HAP-1 (cell line): ENCODE measurements around the gene CFP.

Source experiments
- DNase-seq, 2 experiments: peaks; one replicate each; pipeline ENCODE4 v3.0.0-alpha.2; 2016 to 2020; ENCODE audit warnings: low spot score in 2 of 2
- H3K27me3 ChIP-seq: fragments of 250-450 bp; sonication (Bioruptor Pico); 2 replicates; pipeline ENCODE4 v1.5.1; 2020; ENCODE audit warnings: low read depth, mild to moderate bottlenecking, moderate library complexity
- H3K36me3 ChIP-seq: fragments of 250-450 bp; sonication (Bioruptor Pico); replicated peaks from 2 replicates; pipeline ENCODE4 v1.5.1; 2020; ENCODE audit warnings: mild to moderate bottlenecking
- H3K4me1 ChIP-seq: fragments of 250-450 bp; sonication (Bioruptor Pico); 2 replicates; pipeline ENCODE4 v1.5.1; 2020; ENCODE audit warnings: mild to moderate bottlenecking
- H3K4me3 ChIP-seq: fragments of 250-450 bp; sonication (Bioruptor Pico); 2 replicates; pipeline ENCODE4 v1.5.1; 2020; ENCODE audit warnings: mild to moderate bottlenecking, moderate library complexity
- H3K9me3 ChIP-seq: fragments of 250-450 bp; sonication (Bioruptor Pico); 2 replicates; pipeline ENCODE4 v1.5.1; 2020; ENCODE audit warnings: mild to moderate bottlenecking, moderate library complexity
- in situ Hi-C: fragments of 300-500 bp; cut with MboI; formaldehyde crosslinking; loops from 3 replicates; pipeline ENCODE4 v1.14.3; 2020; ENCODE audit warnings: low sequenced_read_pairs, inconsistent platforms, mixed read lengths

Gene CFP

GRCh38 chrX:47649781-47650163 is 20.0 kb upstream of the CFP start:
- Histone ChIP-seq H3K4me3 (peak overlapping the region; percentile 96), H3K4me1 (peaks cover 10% of the 10 kb centered on the region), H3K36me3 (peaks cover 29% of the 10 kb centered on the region), H3K9me3 (no peaks in the 10 kb centered on the region), H3K27me3 (no peaks in the 10 kb centered on the region)
- in situ Hi-C loops, result loop anchor here (5.0 to 10.0 kb wide), 2 partner anchors 87 to 435 kb away; partner anchors contain the start of genes ARAF and CDK16
- peak in 1 of 2 experiments; percentile 34 for DNase-seq

GRCh38 chrX:47649271-47649670 is 19.5 kb upstream of the CFP start:
- in situ Hi-C loops, result loop anchor here (5.0 kb wide), 1 partner anchor 87 kb away; the partner anchor contains the start of gene ARAF
- Histone ChIP-seq H3K9me3 (no peaks in the 10 kb centered on the region), H3K27me3 (no peaks in the 10 kb centered on the region), H3K4me1 (peaks cover 10% of the 10 kb centered on the region), H3K4me3 (peak overlapping the region; percentile 96), H3K36me3 (peaks cover 29% of the 10 kb centered on the region)
- no peak for DNase-seq

- H3K9me3 ChIP-seq, result no peaks in the 10 kb centered on the region
- H3K4me3 ChIP-seq, result no peak overlapping the region
- peaks cover 10% of the 10 kb centered on the region for H3K4me1 ChIP-seq
- no peak for DNase-seq
- H3K27me3 ChIP-seq, result no peaks in the 10 kb centered on the region
- in situ Hi-C loops, result loop anchor here (5.0 kb wide), 1 partner anchor 86 kb away; the partner anchor contains the start of gene ARAF
- peaks cover 24% of the 10 kb centered on the region for H3K36me3 ChIP-seq
Observed at GRCh38 chrX:47648376-47648775, 18.6 kb upstream of the CFP start.

DNA sequence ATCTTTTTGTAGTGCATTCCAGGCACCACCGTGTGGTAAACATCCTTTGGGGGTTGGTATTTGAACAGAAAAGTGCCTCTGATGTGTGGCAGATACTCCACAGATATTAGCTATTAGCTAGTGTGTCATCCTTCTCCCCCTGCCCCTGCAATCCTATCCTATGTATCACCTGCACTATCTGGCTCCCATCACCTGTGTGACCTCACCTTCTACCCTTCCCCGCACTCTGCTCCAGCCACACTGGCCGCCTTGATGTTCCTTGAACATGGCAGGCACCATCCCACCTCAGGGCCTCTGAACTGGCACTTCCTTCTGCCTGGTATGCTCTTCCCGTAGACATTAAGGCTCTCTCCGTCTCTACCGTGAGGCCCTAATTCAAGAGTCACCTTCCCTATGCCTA is 16.9 kb upstream of the CFP start:
- H3K4me3 ChIP-seq, result no peak overlapping the region
- H3K36me3 ChIP-seq, result peaks cover 15% of the 10 kb centered on the region
- in situ Hi-C loops, result loop anchor here (5.0 kb wide), 1 partner anchor 84 kb away; the partner anchor contains the start of gene ARAF
- peaks cover 10% of the 10 kb centered on the region for H3K4me1 ChIP-seq
- H3K9me3 ChIP-seq, result no peaks in the 10 kb centered on the region
- no peaks in the 10 kb centered on the region for H3K27me3 ChIP-seq
- DNase-seq, result no peak

DNA sequence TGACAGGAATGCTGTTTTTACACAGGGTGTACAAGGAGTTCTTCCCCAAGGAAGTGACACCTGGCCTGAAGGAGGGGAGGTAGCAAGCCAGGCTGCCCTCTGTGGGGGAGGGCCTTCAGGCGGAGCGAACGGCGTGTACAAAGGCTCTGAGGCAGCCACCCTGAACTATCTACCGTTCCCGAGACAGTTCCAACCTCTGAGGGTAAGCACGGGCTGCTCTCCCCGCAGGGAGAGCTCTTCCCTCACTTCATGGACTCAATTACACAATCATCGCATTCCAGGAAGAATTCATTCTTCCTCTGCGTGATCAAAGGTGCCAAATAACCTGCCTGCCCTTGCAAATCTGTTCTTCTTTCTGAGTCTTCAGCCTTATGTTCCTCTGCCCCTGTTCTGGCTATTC is 15.8 kb upstream of the CFP start:
- H3K9me3 ChIP-seq, result no peaks in the 10 kb centered on the region
- peaks cover 22% of the 10 kb centered on the region for H3K36me3 ChIP-seq
- H3K27me3 ChIP-seq, result no peaks in the 10 kb centered on the region
- H3K4me3 ChIP-seq, result no peak overlapping the region
- H3K4me1 ChIP-seq, result peaks cover 4% of the 10 kb centered on the region
- DNase-seq, result no peak
- in situ Hi-C loops, result loop anchor here (5.0 kb wide), 1 partner anchor 83 kb away; the partner anchor contains the start of gene ARAF

GRCh38 chrX:47644557-47645091 is 14.9 kb upstream of the CFP start:
- in situ Hi-C loops, result loop anchor here (5.0 kb wide), 1 partner anchor 82 kb away; the partner anchor contains the start of gene ARAF
- no peaks in the 10 kb centered on the region for H3K27me3 ChIP-seq

GRCh38 chrX:47643926-47644325 is 14.2 kb upstream of the CFP start:
- no peak overlapping the region for H3K4me3 ChIP-seq
- DNase-seq, result no peak
- peaks cover 3% of the 10 kb centered on the region for H3K4me1 ChIP-seq
- H3K9me3 ChIP-seq, result no peaks in the 10 kb centered on the region
- H3K36me3 ChIP-seq, result peaks cover 37% of the 10 kb centered on the region
- in situ Hi-C loops, result no loop called here
- no peaks in the 10 kb centered on the region for H3K27me3 ChIP-seq

More at GRCh38 chrX:47644557-47645091, 14.9 kb upstream of the CFP start:
- Histone ChIP-seq H3K4me1 (peaks cover 4% of the 10 kb centered on the region), H3K9me3 (no peaks in the 10 kb centered on the region), H3K36me3 (peaks cover 31% of the 10 kb centered on the region), H3K4me3 (no peak overlapping the region)
- DNase-seq, result peak; percentile 20 to 49

DNA sequence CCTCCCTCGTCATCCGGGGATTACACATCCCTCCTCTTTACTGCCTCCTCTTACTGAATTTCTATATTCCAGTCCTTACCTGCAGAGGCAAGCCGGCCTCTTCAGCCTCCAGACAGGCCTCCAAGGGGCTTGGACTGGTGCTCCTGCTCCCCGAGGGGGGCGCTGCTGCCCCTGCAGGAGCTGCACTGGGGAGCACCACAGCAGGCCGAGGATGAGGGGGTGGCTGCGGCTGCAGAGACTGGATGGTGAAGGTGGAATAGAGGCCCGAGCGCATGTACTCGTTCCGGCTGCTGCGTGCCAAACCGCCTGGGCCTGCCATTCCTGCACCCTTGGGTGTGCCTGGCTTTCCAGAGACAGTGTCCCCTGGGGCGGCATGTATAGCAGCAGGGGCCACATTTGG is 9.1 kb upstream of the CFP start:
- Histone ChIP-seq H3K27me3 (no peaks in the 10 kb centered on the region), H3K4me1 (no peaks in the 10 kb centered on the region), H3K4me3 (no peak overlapping the region), H3K9me3 (no peaks in the 10 kb centered on the region), H3K36me3 (peaks cover 72% of the 10 kb centered on the region)
- DNase-seq, result no peak
- in situ Hi-C loops, result no loop called here

GRCh38 chrX:47637546-47638195 is 7.9 kb upstream of the CFP start:
- H3K4me3 ChIP-seq, result no peak overlapping the region
- no peak for DNase-seq

DNA sequence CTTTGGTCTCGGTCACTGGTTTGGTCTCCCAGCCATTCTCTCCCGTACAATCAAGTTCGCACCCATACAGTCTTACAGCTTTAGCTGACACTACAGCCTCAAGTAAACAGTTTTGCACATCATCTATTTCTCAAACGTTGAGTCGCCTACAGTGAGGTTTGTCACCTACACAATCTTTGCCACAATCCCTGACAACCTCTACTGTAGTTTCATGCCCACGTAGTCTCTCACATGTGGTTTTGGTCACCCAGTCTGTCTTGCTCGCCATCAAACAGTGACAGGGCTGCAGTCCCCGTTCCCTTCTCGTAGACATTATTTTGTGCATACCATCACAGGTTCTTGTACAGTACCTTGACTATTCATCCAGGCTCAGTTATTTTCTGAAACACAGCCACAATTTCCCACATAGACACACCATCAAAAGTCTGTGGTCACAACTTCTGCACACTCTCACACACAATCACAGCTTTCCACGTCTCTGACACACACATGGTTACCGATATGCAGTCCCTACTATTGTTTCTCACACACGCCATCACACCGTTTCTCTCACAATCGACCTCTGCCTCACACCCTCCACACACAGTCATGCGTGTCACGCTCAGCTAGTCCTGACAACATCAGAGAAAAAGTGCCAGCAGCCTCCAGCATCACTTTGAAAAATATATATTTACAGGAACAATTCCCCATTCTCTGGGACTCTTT is 5.3 kb upstream of the CFP start:
- no peak overlapping the region for H3K4me3 ChIP-seq
- H3K36me3 ChIP-seq, result peaks cover 48% of the 10 kb centered on the region
- no peaks in the 10 kb centered on the region for H3K27me3 ChIP-seq
- no peak for DNase-seq
- no peaks in the 10 kb centered on the region for H3K9me3 ChIP-seq
- no peaks in the 10 kb centered on the region for H3K4me1 ChIP-seq
- in situ Hi-C loops, result no loop called here

More at GRCh38 chrX:47637546-47638195, 7.9 kb upstream of the CFP start:
- Histone ChIP-seq H3K9me3 (no peaks in the 10 kb centered on the region), H3K27me3 (no peaks in the 10 kb centered on the region), H3K4me1 (no peaks in the 10 kb centered on the region), H3K36me3 (peaks cover 69% of the 10 kb centered on the region)
- in situ Hi-C loops, result no loop called here

DNA sequence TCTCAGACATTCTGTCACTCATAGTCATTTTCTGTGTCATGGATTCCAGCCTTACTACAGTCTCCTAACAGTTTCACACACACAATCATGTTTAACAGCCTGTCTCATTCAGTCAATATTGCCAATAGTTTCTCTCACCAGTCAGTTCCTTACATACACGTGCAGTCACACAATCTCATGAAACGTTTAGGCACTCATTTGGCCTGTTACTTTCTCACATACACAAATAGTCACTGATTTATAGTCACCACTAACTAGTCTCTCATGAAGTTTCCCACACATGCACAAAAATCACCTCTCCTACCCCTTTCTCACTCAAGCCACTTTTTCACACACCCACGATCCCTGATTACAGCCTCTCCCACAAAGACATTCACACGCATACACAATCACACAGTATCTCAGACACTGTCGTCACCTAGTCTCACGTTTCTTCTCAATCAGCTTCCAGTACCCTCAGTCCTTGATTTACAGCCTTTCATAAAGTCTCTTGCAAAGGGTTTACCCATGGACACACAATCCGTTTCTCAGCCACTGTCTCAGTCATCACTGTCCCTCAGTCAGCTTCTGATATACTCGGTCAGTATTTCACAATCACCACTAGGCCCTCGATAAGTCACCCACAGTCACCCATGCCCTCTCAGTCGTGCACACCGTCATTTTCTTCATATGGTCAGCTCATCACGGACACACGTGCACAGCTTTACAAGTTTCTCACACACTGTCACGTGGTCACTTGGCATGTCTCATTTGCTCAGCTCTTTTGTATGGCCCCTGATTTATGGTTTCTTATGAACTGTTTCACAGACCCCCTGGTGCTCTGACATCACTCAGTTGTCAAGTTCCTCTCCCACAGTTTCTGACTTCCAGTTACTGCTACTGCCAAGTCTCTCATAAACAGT is 4.2 kb upstream of the CFP start:
- Histone ChIP-seq H3K4me3 (no peak overlapping the region), H3K36me3 (peaks cover 38% of the 10 kb centered on the region), H3K9me3 (no peaks in the 10 kb centered on the region), H3K4me1 (no peaks in the 10 kb centered on the region), H3K27me3 (no peaks in the 10 kb centered on the region)
- DNase-seq, result no peak
- in situ Hi-C loops, result no loop called here

- in situ Hi-C loops, result no loop called here
- DNase-seq, result no peak
- H3K4me3 ChIP-seq, result no peak overlapping the region
Observed at GRCh38 chrX:47632666-47633065, 2.9 kb upstream of the CFP start.

DNA sequence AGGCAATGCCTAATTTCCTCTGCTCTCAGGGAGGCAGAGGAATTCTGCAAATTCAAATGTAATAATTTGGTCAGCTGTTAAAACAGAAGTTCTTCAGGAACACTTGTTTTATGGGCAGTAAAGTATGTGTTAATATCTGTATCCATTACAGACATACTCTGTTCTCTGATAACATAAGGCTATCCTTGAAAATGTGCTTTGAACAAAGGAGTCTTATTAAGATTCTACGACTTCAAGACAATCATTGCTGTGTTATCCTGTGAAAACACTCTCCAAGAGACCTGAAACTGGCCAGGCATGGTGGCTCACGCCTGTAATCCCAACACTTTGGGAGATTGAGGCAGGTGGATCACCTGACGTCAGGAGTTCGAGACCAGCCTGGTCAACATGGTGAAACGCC is 1.9 kb upstream of the CFP start:
- Histone ChIP-seq H3K36me3 (peaks cover 20% of the 10 kb centered on the region), H3K27me3 (no peaks in the 10 kb centered on the region), H3K4me1 (no peaks in the 10 kb centered on the region), H3K9me3 (no peaks in the 10 kb centered on the region), H3K4me3 (no peak overlapping the region)
- DNase-seq, result no peak
- in situ Hi-C loops, result no loop called here

More at GRCh38 chrX:47632666-47633065, 2.9 kb upstream of the CFP start:
- peaks cover 26% of the 10 kb centered on the region for H3K36me3 ChIP-seq
- no peaks in the 10 kb centered on the region for H3K9me3 ChIP-seq
- no peaks in the 10 kb centered on the region for H3K4me1 ChIP-seq
- no peaks in the 10 kb centered on the region for H3K27me3 ChIP-seq
